Spleen (tissue), 11 donors: Measurements from ENCODE around the gene PHTF2. TPM values are rescaled to one million over a fixed set of nuclear protein-coding genes. Genes with fewer than 3 reads are reported as not detected.

ENCODE experiments used
- DNase-seq: peaks from one replicate; pipeline ENCODE4 v3.0.0-alpha.2; 2020
- H3K27ac ChIP-seq, 8 donors: fragments of 200-600 bp; sonication (generic) in 7 of 8; 1 replicate in 4 of 8; 2 replicates in 4 of 8; pipeline versions ENCODE4 v1.5.0 to v1.8.0; 2016 to 2021; ENCODE audit warnings: inconsistent platforms in 4 of 8, mild to moderate bottlenecking in 4 of 8, moderate library complexity in 1 of 8
- H3K27me3 ChIP-seq, 7 donors: fragments of 200-600 bp; sonication (generic) in 6 of 7; replicated peaks in 1 of 7; 1 replicate in 4 of 7; 2 replicates in 3 of 7; pipeline versions ENCODE4 v1.5.0 to v1.8.0; 2016 to 2021; ENCODE audit warnings: inconsistent platforms in 3 of 7, mild to moderate bottlenecking in 1 of 7
- H3K36me3 ChIP-seq, 6 donors: fragments of 200-600 bp; sonication (generic) in 5 of 6; 1 replicate in 4 of 6; 2 replicates in 2 of 6; pipeline versions ENCODE4 v1.5.0 to v1.8.0; 2016 to 2021; ENCODE audit warnings: inconsistent platforms in 2 of 6
- H3K4me1 ChIP-seq, 6 donors: fragments of 200-600 bp; sonication (generic) in 5 of 6; 1 replicate in 3 of 6; 2 replicates in 3 of 6; pipeline versions ENCODE4 v1.5.0 to v1.8.0; 2016 to 2021; ENCODE audit warnings: inconsistent platforms in 3 of 6
- H3K4me3 ChIP-seq, 8 donors: fragments of 200-600 bp; sonication (generic) in 7 of 8; 1 replicate in 4 of 8; 2 replicates in 4 of 8; pipeline versions ENCODE4 v1.5.0 to v1.8.0; 2016 to 2021; ENCODE audit warnings: inconsistent platforms in 4 of 8, mild to moderate bottlenecking in 4 of 8, moderate library complexity in 2 of 8
- H3K9me3 ChIP-seq, 8 donors: fragments of 200-600 bp; sonication (generic) in 7 of 8; 1 replicate in 4 of 8; 2 replicates in 4 of 8; pipeline versions ENCODE4 v1.5.0 to v1.8.0; 2016 to 2021; ENCODE audit warnings: inconsistent platforms in 4 of 8
- POLR2A ChIP-seq, 3 donors: fragments of 450-650 bp; IDR thresholded peaks; one replicate each; pipeline ENCODE4 v1.5.1; 2017; ENCODE audit warnings: antibody characterized with exemption in 3 of 3, mild to moderate bottlenecking in 1 of 3
- POLR2AphosphoS5 ChIP-seq, 3 donors: sonication (generic); formaldehyde crosslinking; IDR thresholded peaks; one replicate each; pipeline ENCODE4 v1.5.1; 2017; ENCODE audit warnings: antibody characterized with exemption in 3 of 3
- WGBS, 5 donors: extraction: QIAGEN DNeasy Blood & Tissue Kit in 3 of 5; methylation state at CpG; one replicate each; pipeline versions ENCODE4 v1.1.5 to v1.1.7; 2013 to 2018; 5-methylcytosine and 5-hydroxymethylcytosine counted together
- intact Hi-C: fragments of 100-400 bp; cut with DNase I; formaldehyde crosslinking; loops from one replicate; pipeline ENCODE4 v1.15.0; 2023; ENCODE audit warnings: low total_unique reads
- polyA plus RNA-seq, 3 donors: library from polyadenylated mRNA; stranded (reverse); fragments of 200-250 nt; gene quantifications; one replicate each; pipeline ENCODE4 v1.2.1, GENCODE V29; 2013
- total RNA-seq, 7 donors: library from RNA; depleted of rRNA in 3 of 7; stranded (reverse); fragments of >200 nt in 3 of 7; fragmentation: NEBNext Ultra II Directional in 4 of 7; extraction: Animal tissue kit (Norgen Biotek cat#: 25700) in 4 of 7; gene quantifications; one replicate each; pipeline versions ENCODE4 v1.1.0 to v1.2.1, GENCODE V29; 2016 to 2021
- TF ChIP-seq, protein P1 (sequence below), 11 experiments: fragments of 200-600 bp in 7 of 11; fragments of 450-650 bp in 4 of 11; sonication (generic) in 4 of 11; IDR thresholded peaks in 8 of 11; conservative IDR thresholded peaks in 3 of 11; 1 replicate in 7 of 11; 2 replicates in 4 of 11; pipeline versions ENCODE4 v1.4.0 to v1.8.0; 2016 to 2021; ENCODE audit warnings: antibody characterized with exemption in 11 of 11, inconsistent platforms in 4 of 11, mild to moderate bottlenecking in 1 of 11
- donor health status: healthy with polysubstance abuse.
- donor health status: DM: no; HTN: no; CAD: no; lungs with moderate emphysema.
- donor health status: DM: no; HTN: no; CAD: no.
- donor health status: Bipolar disorder and iron deficiency.
- donor health status: healthy.
- donor health status: DM: no; HTN: no; CAD: no.
- donor health status: DM: yes; HTN: yes; CAD: no.

Gene PHTF2
- total and polyA plus RNA-seq, 10 donors: 13.3 to 47.7 (median 34.7) TPM

DNA sequence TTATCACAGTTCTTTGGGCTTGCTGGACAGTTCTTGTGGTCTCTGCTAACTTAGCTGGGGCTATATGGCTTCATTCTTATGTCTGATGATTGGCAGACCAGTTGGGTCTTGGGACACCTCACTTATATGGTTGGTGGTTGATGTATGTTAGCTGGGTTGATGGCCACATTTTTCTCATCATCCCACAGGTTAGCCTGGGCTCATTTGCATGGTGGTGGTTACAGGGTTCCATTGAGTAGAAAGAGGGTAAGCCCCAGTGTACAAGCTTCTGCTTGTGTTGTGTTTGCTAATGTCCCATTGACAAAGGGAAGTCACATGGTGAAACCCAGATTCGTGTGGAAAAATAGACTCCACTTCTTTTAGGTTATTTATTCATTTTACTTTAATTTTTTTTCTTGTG is 41.0 kb upstream of the PHTF2 start:
- peaks cover 13 to 84% (median 41%) of the 10 kb centered on the region in 6 donors for H3K4me1 ChIP-seq
- peaks cover 0 to 14% (median 0%) of the 10 kb centered on the region in 6 donors for H3K36me3 ChIP-seq
- intact Hi-C loops: loop anchor here (5.0 to 10.0 kb wide), 2 partner anchors 63 to 105 kb away; partner anchors contain the start of gene RSBN1L
- TF ChIP-seq POLR2A (IDR thresholded peaks at IDR 0.05) (no peak), POLR2AphosphoS5 (IDR thresholded peaks at IDR 0.05) (no peak)
- TF ChIP-seq, protein P1, sequence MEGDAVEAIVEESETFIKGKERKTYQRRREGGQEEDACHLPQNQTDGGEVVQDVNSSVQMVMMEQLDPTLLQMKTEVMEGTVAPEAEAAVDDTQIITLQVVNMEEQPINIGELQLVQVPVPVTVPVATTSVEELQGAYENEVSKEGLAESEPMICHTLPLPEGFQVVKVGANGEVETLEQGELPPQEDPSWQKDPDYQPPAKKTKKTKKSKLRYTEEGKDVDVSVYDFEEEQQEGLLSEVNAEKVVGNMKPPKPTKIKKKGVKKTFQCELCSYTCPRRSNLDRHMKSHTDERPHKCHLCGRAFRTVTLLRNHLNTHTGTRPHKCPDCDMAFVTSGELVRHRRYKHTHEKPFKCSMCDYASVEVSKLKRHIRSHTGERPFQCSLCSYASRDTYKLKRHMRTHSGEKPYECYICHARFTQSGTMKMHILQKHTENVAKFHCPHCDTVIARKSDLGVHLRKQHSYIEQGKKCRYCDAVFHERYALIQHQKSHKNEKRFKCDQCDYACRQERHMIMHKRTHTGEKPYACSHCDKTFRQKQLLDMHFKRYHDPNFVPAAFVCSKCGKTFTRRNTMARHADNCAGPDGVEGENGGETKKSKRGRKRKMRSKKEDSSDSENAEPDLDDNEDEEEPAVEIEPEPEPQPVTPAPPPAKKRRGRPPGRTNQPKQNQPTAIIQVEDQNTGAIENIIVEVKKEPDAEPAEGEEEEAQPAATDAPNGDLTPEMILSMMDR (IDR thresholded peaks at IDR 0.05 in 8 of 11, conservative IDR thresholded peaks at IDR 0.05 in 3 of 11): no peak
- H3K4me3 ChIP-seq: no peak overlapping the region
- H3K27me3 ChIP-seq: no peaks in the 10 kb centered on the region
- no peaks in the 10 kb centered on the region for H3K9me3 ChIP-seq
- H3K27ac ChIP-seq: peak overlapping the region in 2 of 8 donors; percentile 14 to 15
- DNase-seq: peak; percentile 15
- 4 to 14% (median 11%) methylated on average over 1 of the region's 1 CpG for WGBS, 5 donors

DNA sequence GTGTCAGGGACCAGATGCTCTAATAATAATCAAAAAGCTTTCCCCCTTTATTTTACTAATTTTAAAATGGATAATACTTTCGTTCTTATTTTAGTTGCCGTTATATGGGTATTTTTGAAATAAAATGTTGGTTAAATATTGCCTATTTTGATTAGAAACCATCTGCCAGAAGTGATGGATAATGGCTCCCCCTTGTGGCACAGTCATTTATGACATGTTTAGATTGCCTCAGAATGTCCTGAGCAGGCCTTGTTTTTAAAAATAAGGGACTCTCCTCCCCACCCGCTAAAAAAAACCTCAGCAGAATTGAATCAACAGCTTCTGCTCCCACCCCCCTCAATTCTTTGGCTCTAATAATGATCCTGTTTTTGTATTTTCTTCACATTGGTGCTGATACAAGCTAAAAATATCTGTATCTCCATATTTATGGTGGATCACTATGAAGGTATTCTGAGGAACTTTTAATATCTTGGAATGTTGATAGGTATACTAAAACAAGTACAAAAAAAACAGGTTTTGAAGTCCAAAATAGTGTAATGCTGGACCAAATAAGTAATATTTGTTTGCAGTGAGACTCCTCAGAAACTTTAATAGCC is 39.2 kb upstream of the PHTF2 start:
- Histone ChIP-seq H3K9me3 (no peaks in the 10 kb centered on the region), H3K27me3 (no peaks in the 10 kb centered on the region), H3K36me3 (peaks cover 0 to 14% (median 0%) of the 10 kb centered on the region in 6 donors), H3K4me1 (peaks cover 17 to 84% (median 52%) of the 10 kb centered on the region in 6 donors), H3K27ac (peak overlapping the region in 4 of 8 donors; percentile 10 to 47 (median 15)), H3K4me3 (no peak overlapping the region)
- DNase-seq: no peak
- intact Hi-C loops: loop anchor here (5.0 to 10.0 kb wide), 2 partner anchors 65 to 107 kb away; partner anchors contain the start of gene RSBN1L
- 1 to 8% (median 5%) methylated on average over 3 of the region's 3 CpGs for WGBS, 5 donors
- TF ChIP-seq POLR2AphosphoS5 (IDR thresholded peaks at IDR 0.05): no peak
- no peak for TF ChIP-seq POLR2A (IDR thresholded peaks at IDR 0.05)
- TF ChIP-seq, protein P1 (IDR thresholded peaks at IDR 0.05 in 8 of 11, conservative IDR thresholded peaks at IDR 0.05 in 3 of 11): peak; percentile 63 to 85 (median 78)

DNA sequence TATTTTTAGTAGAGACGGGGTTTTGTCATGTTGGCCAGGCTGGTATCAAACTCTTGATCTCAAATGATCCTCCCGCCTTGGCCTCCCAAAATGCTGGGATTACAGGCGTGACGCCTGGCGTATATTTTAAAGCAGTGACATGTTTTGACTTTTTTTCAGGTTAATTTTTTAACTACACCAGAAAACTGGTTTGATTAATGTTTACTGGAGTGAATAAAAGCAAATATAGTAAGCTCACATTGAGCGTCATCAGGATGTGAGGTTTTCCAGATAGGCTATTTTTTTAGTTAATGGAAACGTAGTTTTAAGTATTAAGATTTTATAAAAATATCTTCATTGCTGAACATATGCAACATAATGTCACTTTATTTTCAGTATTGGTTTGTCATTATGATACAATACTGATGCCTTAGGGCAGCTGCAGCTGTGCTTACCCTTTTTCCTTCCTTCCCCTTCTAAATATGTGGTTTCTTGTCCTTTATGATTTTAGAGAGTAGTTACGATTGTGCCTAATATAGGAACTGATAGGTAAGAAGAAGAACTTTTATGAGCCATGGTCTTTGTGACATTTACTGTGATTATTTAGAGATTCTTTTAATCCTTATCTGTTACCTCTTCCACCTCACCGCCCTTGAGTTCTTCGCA is 37.6 kb upstream of the PHTF2 start:
- no peaks in the 10 kb centered on the region for H3K27me3 ChIP-seq
- no peak overlapping the region for H3K4me3 ChIP-seq
- TF ChIP-seq POLR2AphosphoS5 (IDR thresholded peaks at IDR 0.05) (no peak), POLR2A (IDR thresholded peaks at IDR 0.05) (no peak)
- TF ChIP-seq, protein P1 (IDR thresholded peaks at IDR 0.05 in 8 of 11, conservative IDR thresholded peaks at IDR 0.05 in 3 of 11): no peak
- intact Hi-C loops: no loop called here
- H3K27ac ChIP-seq: no peak overlapping the region
- WGBS, 5 donors: 81 to 86% (median 85%) methylated on average over 10 of the region's 10 CpGs
- H3K4me1 ChIP-seq: peaks cover 17 to 93% (median 57%) of the 10 kb centered on the region in 6 donors
- no peak for DNase-seq
- peaks cover 0 to 15% (median 1%) of the 10 kb centered on the region in 6 donors for H3K36me3 ChIP-seq
- H3K9me3 ChIP-seq: no peaks in the 10 kb centered on the region

DNA sequence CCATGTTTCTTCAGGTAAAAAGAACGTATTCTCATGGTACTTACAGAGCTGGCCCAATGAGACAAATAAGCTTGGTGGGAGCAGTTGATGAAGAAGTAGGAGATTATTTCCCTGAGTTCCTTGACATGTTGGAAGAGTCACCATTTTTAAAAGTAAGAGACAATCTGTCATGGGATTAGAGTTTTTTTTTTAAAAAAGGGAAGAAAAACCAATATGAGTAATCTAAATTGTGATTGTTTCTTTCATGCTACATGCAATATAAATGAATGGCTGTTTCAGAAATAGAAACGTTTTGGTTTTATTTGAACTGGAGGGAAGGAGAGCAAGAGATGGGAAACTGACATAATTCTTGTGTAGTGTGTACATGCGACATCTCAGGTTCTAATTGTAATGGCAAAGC is 33.1 kb upstream of the PHTF2 start:
- Histone ChIP-seq H3K27ac (no peak overlapping the region), H3K4me1 (peaks cover 4 to 52% (median 27%) of the 10 kb centered on the region in 6 donors), H3K36me3 (peaks cover 0 to 52% (median 27%) of the 10 kb centered on the region in 6 donors), H3K9me3 (no peaks in the 10 kb centered on the region), H3K4me3 (no peak overlapping the region), H3K27me3 (no peaks in the 10 kb centered on the region)
- intact Hi-C loops: no loop called here
- WGBS, 5 donors: 65 to 81% (median 79%) methylated on average over 3 of the region's 3 CpGs
- TF ChIP-seq, protein P1 (IDR thresholded peaks at IDR 0.05 in 8 of 11, conservative IDR thresholded peaks at IDR 0.05 in 3 of 11): no peak
- no peak for TF ChIP-seq POLR2A (IDR thresholded peaks at IDR 0.05)
- DNase-seq: no peak
